Mucosa of descending colon (tissue), 3 donors: ENCODE results near the gene GMDS. TPM values are rescaled to one million over a fixed set of nuclear protein-coding genes. Genes with fewer than 3 reads are reported as not detected.

Source experiments
- ATAC-seq: fragments of 200-7000 bp; cut with Tn5 transposase; one replicate; pipeline ENCODE4 v1.9.1; 2020; ENCODE audit warnings: mild to moderate bottlenecking, moderate library complexity
- DNase-seq, 3 donors: peaks; one replicate each; pipeline ENCODE4 v3.0.0-alpha.2; 2020
- H3K36me3 ChIP-seq: fragments of 200-600 bp; one replicate; pipeline ENCODE4 v1.8.0; 2021; ENCODE audit warnings: low read depth, mild to moderate bottlenecking
- H3K4me1 ChIP-seq: fragments of 200-600 bp; one replicate; pipeline ENCODE4 v1.8.0; 2021; ENCODE audit warnings: low read depth, mild to moderate bottlenecking
- H3K4me3 ChIP-seq: fragments of 200-600 bp; one replicate; pipeline ENCODE4 v1.8.0; 2021; ENCODE audit warnings: mild to moderate bottlenecking
- H3K9me3 ChIP-seq: fragments of 200-600 bp; one replicate; pipeline ENCODE4 v1.8.0; 2021; ENCODE audit warnings: mild to moderate bottlenecking
- intact Hi-C, 2 donors: fragments of 100-400 bp; cut with DNase I in 1 of 2; cut with micrococcal nuclease in 1 of 2; formaldehyde crosslinking; loops; one replicate each; pipeline versions ENCODE4 v1.11.0 to v1.11.1; 2022; cut with DNase I, micrococcal nuclease
- total RNA-seq, 3 donors: library from RNA; stranded (reverse); fragmentation: NEBNext Ultra II Directional in 2 of 3; extraction: Animal tissue kit (Norgen Biotek cat#: 25700) in 2 of 3; gene quantifications; one replicate each; pipeline versions ENCODE4 v1.2.1 to v1.2.4, GENCODE V29; 2021 to 2023
- TF ChIP-seq, protein P1 (sequence below): fragments of 200-600 bp; IDR thresholded peaks from one replicate; pipeline ENCODE4 v1.8.0; 2022; ENCODE audit warnings: antibody characterized with exemption, mild to moderate bottlenecking
- donor health status: DM: no; HTN: no; CAD: no; lungs with moderate emphysema.
- donor health status: DM: no; HTN: no; CAD: no.
- donor health status: DM: no; HTN: yes; CAD: no.

Gene GMDS
- total RNA-seq, 3 donors from 2014 or later, result 68.0 to 228 (median 135) TPM

- H3K4me1 ChIP-seq, result peaks cover 24% of the 10 kb centered on the region
- intact Hi-C loops, result loop anchor here (5.0 to 10.0 kb wide), 5 partner anchors 500 to 1030 kb away; no protein-coding TSS in a partner anchor
- peak; percentile 64 to 83 (median 71) for DNase-seq
- TF ChIP-seq, protein P1, sequence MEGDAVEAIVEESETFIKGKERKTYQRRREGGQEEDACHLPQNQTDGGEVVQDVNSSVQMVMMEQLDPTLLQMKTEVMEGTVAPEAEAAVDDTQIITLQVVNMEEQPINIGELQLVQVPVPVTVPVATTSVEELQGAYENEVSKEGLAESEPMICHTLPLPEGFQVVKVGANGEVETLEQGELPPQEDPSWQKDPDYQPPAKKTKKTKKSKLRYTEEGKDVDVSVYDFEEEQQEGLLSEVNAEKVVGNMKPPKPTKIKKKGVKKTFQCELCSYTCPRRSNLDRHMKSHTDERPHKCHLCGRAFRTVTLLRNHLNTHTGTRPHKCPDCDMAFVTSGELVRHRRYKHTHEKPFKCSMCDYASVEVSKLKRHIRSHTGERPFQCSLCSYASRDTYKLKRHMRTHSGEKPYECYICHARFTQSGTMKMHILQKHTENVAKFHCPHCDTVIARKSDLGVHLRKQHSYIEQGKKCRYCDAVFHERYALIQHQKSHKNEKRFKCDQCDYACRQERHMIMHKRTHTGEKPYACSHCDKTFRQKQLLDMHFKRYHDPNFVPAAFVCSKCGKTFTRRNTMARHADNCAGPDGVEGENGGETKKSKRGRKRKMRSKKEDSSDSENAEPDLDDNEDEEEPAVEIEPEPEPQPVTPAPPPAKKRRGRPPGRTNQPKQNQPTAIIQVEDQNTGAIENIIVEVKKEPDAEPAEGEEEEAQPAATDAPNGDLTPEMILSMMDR, result peak; percentile 95
- no peaks in the 10 kb centered on the region for H3K9me3 ChIP-seq
- no peak overlapping the region for H3K4me3 ChIP-seq
- peak; percentile 92 for ATAC-seq
- no peaks in the 10 kb centered on the region for H3K36me3 ChIP-seq
Observed at GRCh38 chr6:1604158-1605003, 641.0 kb downstream of the GMDS start.

DNA sequence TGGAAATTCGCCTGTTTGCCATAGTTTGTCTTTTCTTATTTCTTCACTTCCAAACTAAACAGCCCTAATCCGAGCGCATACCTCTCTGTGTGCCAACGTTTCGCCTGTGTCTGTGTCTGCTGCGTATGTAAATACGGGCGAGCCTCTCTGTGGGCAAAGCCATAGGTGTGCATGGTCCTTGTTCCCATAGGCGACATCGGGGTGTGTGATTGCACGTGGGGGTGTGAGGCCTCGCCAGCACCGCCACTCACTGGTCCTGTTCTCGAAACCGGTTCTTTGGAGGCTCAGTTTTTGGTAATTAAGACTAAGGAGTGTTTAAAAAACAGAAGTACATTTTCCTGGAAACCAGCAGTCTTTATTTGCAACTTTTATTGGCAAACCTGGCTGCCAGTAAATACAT lies 641.7 kb downstream of the GMDS start:
- peak; percentile 10 for ATAC-seq
- peaks cover 17% of the 10 kb centered on the region for H3K4me1 ChIP-seq
- intact Hi-C loops, result loop anchor here (5.0 to 10.0 kb wide), 5 partner anchors 501 to 1031 kb away; no protein-coding TSS in a partner anchor
- no peak overlapping the region for H3K4me3 ChIP-seq
- no peak for DNase-seq
- H3K36me3 ChIP-seq, result no peaks in the 10 kb centered on the region
- TF ChIP-seq, protein P1, result no peak
- H3K9me3 ChIP-seq, result no peaks in the 10 kb centered on the region

DNA sequence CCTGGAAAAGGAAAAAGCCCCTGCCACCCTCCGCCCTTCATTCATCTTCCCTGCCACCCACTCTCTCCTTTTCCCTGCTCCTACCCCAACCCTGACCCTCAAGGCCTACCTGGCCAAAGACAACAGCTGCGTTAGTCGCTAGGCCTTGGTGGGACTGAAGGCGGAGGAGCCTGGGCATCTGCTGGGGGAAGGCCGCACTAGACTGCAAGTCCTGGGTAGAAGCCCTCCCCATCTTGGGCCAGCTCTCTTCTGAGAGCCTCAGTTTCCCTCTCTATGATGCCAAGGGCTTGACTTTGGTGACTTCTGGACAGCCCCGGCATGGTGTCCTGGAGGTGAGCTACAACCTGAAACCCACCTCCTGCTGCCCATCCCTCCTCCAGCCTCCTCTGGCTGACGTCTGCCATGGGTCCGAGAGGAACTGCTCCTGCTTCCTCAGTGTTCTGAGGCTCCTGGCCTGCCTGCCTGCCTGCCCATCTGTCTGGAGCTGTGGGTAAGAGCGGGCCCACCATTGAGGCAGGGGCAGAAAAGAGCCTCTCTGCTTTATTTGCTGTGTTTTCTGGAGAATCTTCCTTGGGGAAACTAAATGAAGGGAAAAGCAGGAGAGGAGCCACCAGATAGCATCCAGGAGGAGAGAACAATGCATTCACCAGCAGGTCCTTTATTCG lies 643.2 kb downstream of the GMDS start:
- Histone ChIP-seq H3K4me3 (no peak overlapping the region), H3K36me3 (no peaks in the 10 kb centered on the region), H3K9me3 (no peaks in the 10 kb centered on the region), H3K4me1 (peaks cover 16% of the 10 kb centered on the region)
- DNase-seq, result no peak
- intact Hi-C loops, result loop anchor here (5.0 to 10.0 kb wide), 5 partner anchors 503 to 1033 kb away; no protein-coding TSS in a partner anchor
- no peak for ATAC-seq
- TF ChIP-seq, protein P1, result no peak

GRCh38 chr6:1601158-1602048 lies 644.0 kb downstream of the GMDS start:
- intact Hi-C loops, result loop anchor here (5.0 to 10.0 kb wide), 5 partner anchors 503 to 1033 kb away; no protein-coding TSS in a partner anchor
- TF ChIP-seq, protein P1, result no peak
- Histone ChIP-seq H3K4me3 (no peak overlapping the region), H3K4me1 (peaks cover 16% of the 10 kb centered on the region), H3K36me3 (no peaks in the 10 kb centered on the region), H3K9me3 (no peaks in the 10 kb centered on the region)
- no peak for DNase-seq
- peak; percentile 39 for ATAC-seq

- Histone ChIP-seq H3K4me3 (no peak overlapping the region), H3K9me3 (no peaks in the 10 kb centered on the region), H3K36me3 (no peaks in the 10 kb centered on the region), H3K4me1 (peaks cover 20% of the 10 kb centered on the region)
- intact Hi-C loops, result loop anchor here (5.0 to 10.0 kb wide), 5 partner anchors 504 to 1034 kb away; no protein-coding TSS in a partner anchor
- no peak for DNase-seq
- no peak for ATAC-seq
- TF ChIP-seq, protein P1, result no peak
Observed at GRCh38 chr6:1600764-1601157, 644.6 kb downstream of the GMDS start.
